ENCODE measurements around the gene CDC42BPG. TPM values are rescaled to one million over a fixed set of nuclear protein-coding genes. Genes with fewer than 3 reads are reported as not detected.
A peak's percentile ranks its signal among the peaks of the same experiment; 100 is the strongest.

Gene CDC42BPG
- total RNA-seq, 1 donor from 2014 or later = under 0.01 TPM

DNA sequence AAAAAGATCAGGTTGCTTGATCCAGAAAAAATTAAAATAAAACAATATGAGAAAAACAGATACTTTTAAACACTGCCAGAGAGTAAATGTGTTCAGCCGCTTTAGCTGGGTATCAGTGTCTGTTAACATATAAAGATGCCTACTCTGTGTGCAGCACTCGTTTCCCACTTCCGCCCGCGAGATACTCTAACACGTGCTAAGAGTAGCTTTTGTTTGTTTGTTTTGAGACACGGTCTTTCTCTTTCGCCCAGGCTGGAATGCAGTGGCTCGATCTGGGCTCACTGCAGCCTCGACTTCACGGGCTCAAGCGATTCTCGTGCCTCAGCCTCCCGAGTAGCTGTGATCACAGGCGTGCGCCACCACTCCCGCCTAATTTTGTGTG is 33.6 kb downstream of the CDC42BPG start:
- Histone ChIP-seq H3K36me3 (ENCODE audit: control insufficient read depth in 3 of 3, insufficient read depth in 3 of 3, low read length in 3 of 3) (peaks cover 18 to 21% (median 20%) of the 10 kb centered on the region in 3 donors), H3K27ac (ENCODE audit: low read depth, low read length) (no peak overlapping the region), H3K27me3 (ENCODE audit: control insufficient read depth in 3 of 3, insufficient read depth in 3 of 3, low read length in 3 of 3) (no peaks in the 10 kb centered on the region), H3K9ac (ENCODE audit: low read depth in 1 of 3, low read length in 3 of 3) (peak overlapping the region; percentile 42 to 57 (median 47)), H3K4me3 (ENCODE audit: low read length in 3 of 3) (peak overlapping the region; percentile 67 to 79 (median 77)), H3K9me3 (ENCODE audit: control insufficient read depth in 3 of 3, low read length in 3 of 3) (no peaks in the 10 kb centered on the region), H3K4me1 (ENCODE audit: control insufficient read depth in 3 of 3, insufficient read depth in 3 of 3, low read length in 3 of 3) (peaks cover 10 to 12% (median 12%) of the 10 kb centered on the region in 3 donors)

DNA sequence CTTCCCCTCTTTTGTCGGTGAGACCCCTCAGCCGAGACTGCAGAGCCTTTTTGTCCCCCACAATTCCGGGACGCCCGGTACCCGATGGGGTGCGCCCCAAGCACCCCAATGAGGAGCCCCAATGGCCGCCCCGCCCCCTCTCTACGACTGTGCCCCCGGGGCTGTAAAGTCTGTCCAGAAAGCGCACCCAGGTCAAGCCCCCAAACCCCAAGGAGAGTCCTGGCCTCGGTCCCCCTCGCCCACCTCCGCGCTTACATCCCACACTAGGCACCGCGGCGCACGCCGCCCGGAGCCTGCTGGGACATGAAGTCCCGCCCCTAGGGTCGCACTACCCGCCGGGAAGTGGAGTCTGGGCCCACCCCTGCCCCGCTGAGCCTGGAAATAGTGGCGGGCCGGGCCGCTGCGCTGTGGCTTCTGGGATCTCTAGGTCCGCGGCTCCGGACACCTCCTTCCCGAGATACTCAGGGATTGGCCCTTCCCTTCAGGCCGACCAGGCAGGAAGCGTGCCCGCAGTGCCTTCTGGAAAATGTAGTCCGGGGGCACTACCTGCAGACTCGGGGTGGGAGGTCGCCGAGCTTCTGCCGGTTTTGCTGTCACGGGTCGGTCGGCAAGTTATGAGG is 34.1 kb downstream of the CDC42BPG start, which contains the start of gene MEN1:
Gene MEN1, minus strand, starts transcription at position 281 of the 620 bp plus-strand sequence. CDS start 442 bp downstream, outside the sequence.
- Histone ChIP-seq H3K36me3 (ENCODE audit: control insufficient read depth in 3 of 3, insufficient read depth in 3 of 3, low read length in 3 of 3) (peaks cover 23 to 25% (median 24%) of the 10 kb centered on the region in 3 donors), H3K27ac (ENCODE audit: low read depth, low read length) (peak within 1 kb of the TSS; percentile 9), H3K9ac (ENCODE audit: low read depth in 1 of 3, low read length in 3 of 3) (peak within 1 kb of the TSS; percentile 67 to 82 (median 70)), H3K9me3 (ENCODE audit: control insufficient read depth in 3 of 3, low read length in 3 of 3) (no peaks in the 10 kb centered on the region), H3K27me3 (ENCODE audit: control insufficient read depth in 3 of 3, insufficient read depth in 3 of 3, low read length in 3 of 3) (no peaks in the 10 kb centered on the region), H3K4me3 (ENCODE audit: low read length in 3 of 3) (peak within 1 kb of the TSS; percentile 77 to 86 (median 79)), H3K4me1 (ENCODE audit: control insufficient read depth in 3 of 3, insufficient read depth in 3 of 3, low read length in 3 of 3) (peaks cover 10 to 12% (median 12%) of the 10 kb centered on the region in 3 donors)

DNA sequence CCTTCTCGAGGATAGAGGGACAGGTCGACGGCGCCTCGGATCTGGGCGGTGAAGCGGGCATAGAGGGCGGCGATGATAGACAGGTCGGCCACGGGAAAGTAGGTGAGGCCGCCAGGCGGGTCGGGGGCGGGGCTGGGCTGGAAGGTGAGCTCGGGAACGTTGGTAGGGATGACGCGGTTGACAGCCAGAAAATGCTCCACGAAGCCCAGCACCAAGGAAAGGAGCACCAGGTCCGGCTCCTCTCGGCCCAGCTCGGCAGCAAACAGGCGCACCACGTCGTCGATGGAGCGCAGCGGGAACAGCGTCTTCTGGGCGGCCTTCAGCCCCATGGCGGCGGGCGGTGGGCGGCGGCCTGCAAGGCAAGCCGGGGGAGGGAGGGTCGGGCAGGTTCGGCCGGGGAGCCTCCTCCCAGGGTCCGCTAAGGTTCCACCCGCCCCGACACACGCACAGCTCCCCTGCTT is 34.6 kb downstream of the CDC42BPG start:
- H3K27ac ChIP-seq (ENCODE audit: low read depth, low read length) = no peak overlapping the region
- H3K4me1 ChIP-seq (ENCODE audit: control insufficient read depth in 3 of 3, insufficient read depth in 3 of 3, low read length in 3 of 3) = peaks cover 10 to 12% (median 12%) of the 10 kb centered on the region in 3 donors

DNA sequence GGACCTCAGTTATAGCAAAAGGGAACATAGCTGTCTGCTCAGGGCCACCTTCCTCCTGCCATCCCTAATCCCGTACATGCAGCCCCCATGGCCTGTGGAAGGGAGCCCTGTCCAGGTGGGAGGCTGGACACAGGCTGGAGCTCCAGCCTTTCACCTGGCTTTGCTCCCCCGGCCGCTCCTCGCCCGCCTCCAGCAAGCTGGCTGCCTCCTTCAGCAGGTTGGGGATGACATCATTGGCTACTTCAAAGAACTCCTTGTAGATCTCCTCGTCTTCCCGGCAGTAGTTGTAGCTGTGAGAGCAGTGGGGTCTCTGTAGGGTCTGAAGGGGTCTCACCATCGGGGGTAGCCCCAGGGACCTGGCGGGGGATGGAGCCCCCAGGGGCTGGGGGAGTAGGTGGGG is 39.0 kb downstream of the CDC42BPG start:
- Histone ChIP-seq H3K27me3 (ENCODE audit: control insufficient read depth in 3 of 3, insufficient read depth in 3 of 3, low read length in 3 of 3) (no peaks in the 10 kb centered on the region), H3K4me3 (ENCODE audit: low read length in 3 of 3) (no peak overlapping the region), H3K4me1 (ENCODE audit: control insufficient read depth in 3 of 3, insufficient read depth in 3 of 3, low read length in 3 of 3) (peaks cover 18 to 30% (median 29%) of the 10 kb centered on the region in 3 donors), H3K36me3 (ENCODE audit: control insufficient read depth in 3 of 3, insufficient read depth in 3 of 3, low read length in 3 of 3) (peaks cover 30 to 35% (median 34%) of the 10 kb centered on the region in 3 donors), H3K27ac (ENCODE audit: low read depth, low read length) (no peak overlapping the region), H3K9me3 (ENCODE audit: control insufficient read depth in 3 of 3, low read length in 3 of 3) (no peaks in the 10 kb centered on the region), H3K9ac (ENCODE audit: low read depth in 1 of 3, low read length in 3 of 3) (no peak overlapping the region)

More for the DNA sequence above, 34.6 kb downstream of the CDC42BPG start:
- Histone ChIP-seq H3K36me3 (ENCODE audit: control insufficient read depth in 3 of 3, insufficient read depth in 3 of 3, low read length in 3 of 3) (peaks cover 27 to 30% (median 29%) of the 10 kb centered on the region in 3 donors), H3K9ac (ENCODE audit: low read depth in 1 of 3, low read length in 3 of 3) (peak overlapping the region; percentile 67 to 82 (median 70)), H3K27me3 (ENCODE audit: control insufficient read depth in 3 of 3, insufficient read depth in 3 of 3, low read length in 3 of 3) (no peaks in the 10 kb centered on the region), H3K9me3 (ENCODE audit: control insufficient read depth in 3 of 3, low read length in 3 of 3) (no peaks in the 10 kb centered on the region), H3K4me3 (ENCODE audit: low read length in 3 of 3) (peak overlapping the region; percentile 77 to 86 (median 79))

DNA sequence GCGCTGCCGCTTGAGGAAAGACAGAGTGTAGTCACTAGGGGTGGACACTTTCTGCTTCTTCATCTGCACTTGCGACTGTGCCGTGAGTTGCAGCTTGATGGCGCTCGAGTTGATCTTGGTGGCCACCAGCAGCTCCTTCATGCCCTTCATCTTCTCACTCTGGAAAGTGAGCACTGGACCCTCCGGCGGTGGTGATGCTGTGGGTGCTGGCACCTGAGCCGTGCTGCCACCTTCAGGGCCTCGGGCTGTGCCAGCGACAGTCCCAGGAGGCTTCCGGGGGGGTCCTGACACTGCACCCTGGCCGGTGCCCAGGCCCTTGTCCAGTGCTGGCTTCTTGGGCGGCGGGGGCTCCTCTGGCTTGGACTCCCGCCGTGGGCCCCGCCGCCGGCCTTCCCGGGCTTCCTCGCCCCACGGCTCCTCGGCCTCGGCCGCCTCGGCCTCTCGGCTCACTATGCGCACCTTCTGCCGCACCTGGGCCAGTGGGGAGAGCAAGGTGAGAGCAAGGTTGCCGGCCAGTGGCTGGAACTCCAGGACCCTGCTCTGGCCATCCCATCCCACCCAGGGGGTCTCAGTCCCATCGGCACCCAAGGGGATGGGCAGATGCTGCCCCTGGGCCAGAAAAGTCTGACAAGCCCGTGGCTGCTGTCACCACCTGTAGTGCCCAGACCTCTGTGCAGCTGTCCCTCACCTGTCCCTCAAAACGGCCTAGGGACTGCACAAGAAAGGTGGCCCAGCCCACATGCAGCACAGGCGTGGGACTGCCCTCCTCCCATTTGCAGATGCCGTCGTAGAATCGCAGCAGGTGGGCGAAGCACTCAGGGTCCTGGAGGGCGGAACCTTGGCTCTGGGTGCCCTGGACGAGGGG is 39.9 kb downstream of the CDC42BPG start:
- Histone ChIP-seq H3K9me3 (ENCODE audit: control insufficient read depth in 3 of 3, low read length in 3 of 3) (no peaks in the 10 kb centered on the region), H3K27ac (ENCODE audit: low read depth, low read length) (no peak overlapping the region), H3K4me3 (ENCODE audit: low read length in 3 of 3) (no peak overlapping the region), H3K36me3 (ENCODE audit: control insufficient read depth in 3 of 3, insufficient read depth in 3 of 3, low read length in 3 of 3) (peaks cover 30 to 35% (median 34%) of the 10 kb centered on the region in 3 donors), H3K27me3 (ENCODE audit: control insufficient read depth in 3 of 3, insufficient read depth in 3 of 3, low read length in 3 of 3) (no peaks in the 10 kb centered on the region), H3K4me1 (ENCODE audit: control insufficient read depth in 3 of 3, insufficient read depth in 3 of 3, low read length in 3 of 3) (peaks cover 15 to 26% (median 23%) of the 10 kb centered on the region in 3 donors), H3K9ac (ENCODE audit: low read depth in 1 of 3, low read length in 3 of 3) (peak overlapping the region in 1 of 3 donors; percentile 70)

DNA sequence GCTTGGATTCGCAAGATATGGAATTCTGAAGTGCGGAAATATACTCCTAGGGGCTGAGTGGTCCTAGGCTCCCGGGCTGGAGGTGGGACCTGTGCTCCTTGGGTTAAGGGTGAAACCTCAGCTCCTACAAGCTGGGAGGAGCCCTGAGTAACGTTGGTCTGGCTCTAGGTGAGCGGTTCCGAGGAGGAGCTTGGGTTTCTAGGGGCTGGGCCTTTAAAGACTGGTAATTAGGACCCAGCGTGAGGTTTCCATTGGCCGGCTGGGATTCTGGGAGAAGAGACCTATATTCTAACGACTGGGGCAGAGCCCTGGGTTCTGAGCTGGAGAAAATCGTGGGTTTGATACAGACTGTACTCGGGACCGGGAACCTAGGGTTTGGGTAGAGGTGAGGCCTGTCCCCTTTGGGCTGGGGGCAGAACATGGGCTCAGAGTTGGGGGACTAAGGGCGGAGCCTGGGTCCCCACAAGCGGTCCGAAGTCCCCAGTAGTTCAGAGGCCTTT is 40.6 kb downstream of the CDC42BPG start:
- Histone ChIP-seq H3K36me3 (ENCODE audit: control insufficient read depth in 3 of 3, insufficient read depth in 3 of 3, low read length in 3 of 3) (peaks cover 30 to 35% (median 34%) of the 10 kb centered on the region in 3 donors), H3K4me3 (ENCODE audit: low read length in 3 of 3) (peak overlapping the region; percentile 69 to 79 (median 73)), H3K9me3 (ENCODE audit: control insufficient read depth in 3 of 3, low read length in 3 of 3) (no peaks in the 10 kb centered on the region), H3K27ac (ENCODE audit: low read depth, low read length) (peak overlapping the region; percentile 60), H3K9ac (ENCODE audit: low read depth in 1 of 3, low read length in 3 of 3) (peak overlapping the region; percentile 68 to 79 (median 70)), H3K27me3 (ENCODE audit: control insufficient read depth in 3 of 3, insufficient read depth in 3 of 3, low read length in 3 of 3) (no peaks in the 10 kb centered on the region), H3K4me1 (ENCODE audit: control insufficient read depth in 3 of 3, insufficient read depth in 3 of 3, low read length in 3 of 3) (peaks cover 11 to 21% (median 18%) of the 10 kb centered on the region in 3 donors)

DNA sequence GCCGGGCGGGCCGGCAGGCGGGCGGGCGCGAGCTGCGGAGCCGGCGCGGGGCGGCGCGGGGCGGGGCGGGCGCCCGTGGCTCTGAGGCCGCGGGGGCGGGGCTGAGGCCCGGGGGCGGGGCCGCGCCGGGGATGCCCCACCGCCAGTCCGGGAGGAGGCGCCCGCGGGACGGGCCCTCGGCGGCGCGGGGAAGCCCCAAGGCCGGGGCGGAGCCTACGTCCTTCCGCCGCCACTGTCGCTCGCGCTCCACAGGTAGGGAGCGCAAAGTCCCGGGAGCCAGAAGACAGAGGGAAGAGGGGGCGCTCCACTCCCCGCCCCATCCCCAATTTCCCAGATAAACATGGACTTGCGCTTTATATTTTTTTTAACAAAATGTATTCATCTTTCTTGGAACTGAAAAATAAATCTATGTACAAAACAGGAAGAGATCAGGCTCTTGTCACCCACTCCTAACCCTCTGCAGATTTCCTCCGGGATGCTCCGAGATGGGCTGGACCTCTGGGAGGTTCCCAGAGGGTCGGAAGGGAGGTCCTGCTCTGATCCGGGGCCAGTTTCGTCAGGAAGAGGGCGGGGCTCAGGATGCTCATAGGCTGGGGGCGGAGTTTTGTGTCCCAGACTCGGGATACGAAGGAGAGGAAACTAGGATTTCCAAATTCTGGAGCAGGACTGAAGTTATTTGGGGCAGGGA is 41.2 kb downstream of the CDC42BPG start, which contains the start of gene MAP4K2:
Gene MAP4K2, minus strand, starts transcription at position 57 of the 688 bp plus-strand sequence. CDS start 65 bp downstream, outside the sequence.
- H3K27me3 ChIP-seq (ENCODE audit: control insufficient read depth in 3 of 3, insufficient read depth in 3 of 3, low read length in 3 of 3) = no peaks in the 10 kb centered on the region
- H3K9ac ChIP-seq (ENCODE audit: low read depth in 1 of 3, low read length in 3 of 3) = peak within 1 kb of the TSS; percentile 68 to 79 (median 70)
- H3K36me3 ChIP-seq (ENCODE audit: control insufficient read depth in 3 of 3, insufficient read depth in 3 of 3, low read length in 3 of 3) = peaks cover 30 to 35% (median 34%) of the 10 kb centered on the region in 3 donors
- peak within 1 kb of the TSS; percentile 60 for H3K27ac ChIP-seq (ENCODE audit: low read depth, low read length)
- H3K9me3 ChIP-seq (ENCODE audit: control insufficient read depth in 3 of 3, low read length in 3 of 3) = no peaks in the 10 kb centered on the region
- H3K4me1 ChIP-seq (ENCODE audit: control insufficient read depth in 3 of 3, insufficient read depth in 3 of 3, low read length in 3 of 3) = peaks cover 11 to 21% (median 18%) of the 10 kb centered on the region in 3 donors
- peak within 1 kb of the TSS; percentile 69 to 79 (median 73) for H3K4me3 ChIP-seq (ENCODE audit: low read length in 3 of 3)

DNA sequence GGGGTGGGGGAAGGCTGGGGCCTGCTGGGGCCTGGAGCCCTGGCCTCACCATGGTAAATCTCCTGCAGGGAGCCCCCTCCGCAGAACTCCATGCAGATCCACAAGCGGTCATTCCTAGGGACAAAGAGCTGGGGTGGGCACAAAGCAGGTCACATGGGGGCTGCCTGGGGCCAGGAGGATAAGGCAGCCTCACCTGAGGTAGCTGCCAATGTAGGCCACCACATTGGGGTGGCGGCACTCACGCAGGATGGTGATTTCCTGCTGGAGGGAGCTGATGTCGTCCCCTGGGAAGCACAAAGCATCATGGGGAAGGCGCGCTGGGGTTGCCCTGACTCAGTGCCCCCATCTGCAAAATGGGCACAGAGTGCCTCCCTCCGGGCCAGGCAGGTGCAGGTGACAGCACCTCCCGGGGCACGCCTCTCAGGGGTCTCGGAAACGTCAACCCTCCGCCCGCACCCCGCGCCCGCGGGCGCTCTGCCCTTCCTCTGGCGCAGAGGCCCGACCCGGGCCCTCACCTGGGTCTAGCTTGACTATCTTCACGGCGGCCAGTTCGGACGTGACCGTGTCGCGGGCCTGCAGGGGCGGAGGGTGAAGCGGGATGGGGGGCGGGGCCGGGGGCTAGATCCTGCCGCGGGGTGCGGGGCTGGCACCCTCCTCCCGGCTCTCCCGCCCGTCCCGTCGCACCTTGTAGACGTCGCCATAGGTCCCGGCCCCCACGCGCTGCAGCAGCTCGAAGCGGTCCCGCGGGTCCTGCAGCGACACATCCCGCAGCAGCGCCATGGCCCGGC is 41.9 kb downstream of the CDC42BPG start:
- Histone ChIP-seq H3K4me1 (ENCODE audit: control insufficient read depth in 3 of 3, insufficient read depth in 3 of 3, low read length in 3 of 3) (peaks cover 11 to 21% (median 18%) of the 10 kb centered on the region in 3 donors), H3K4me3 (ENCODE audit: low read length in 3 of 3) (peak overlapping the region; percentile 32 to 56 (median 54)), H3K27ac (ENCODE audit: low read depth, low read length) (no peak overlapping the region), H3K9ac (ENCODE audit: low read depth in 1 of 3, low read length in 3 of 3) (peak overlapping the region in 2 of 3 donors; percentile 38 to 68), H3K9me3 (ENCODE audit: control insufficient read depth in 3 of 3, low read length in 3 of 3) (no peaks in the 10 kb centered on the region), H3K27me3 (ENCODE audit: control insufficient read depth in 3 of 3, insufficient read depth in 3 of 3, low read length in 3 of 3) (no peaks in the 10 kb centered on the region), H3K36me3 (ENCODE audit: control insufficient read depth in 3 of 3, insufficient read depth in 3 of 3, low read length in 3 of 3) (peaks cover 26 to 30% (median 30%) of the 10 kb centered on the region in 3 donors)

All from skeletal muscle tissue (tissue), 4 donors.